HG02970 (cell line): ENCODE results near the gene CHMP1A.

Source experiments
- ATAC-seq: cut with Tn5 transposase; IDR thresholded peaks from one replicate; pipeline ENCODE4 v1.9.1; 2021; ENCODE audit warnings: mild to moderate bottlenecking, moderate library complexity, moderate number of reproducible peaks; ENCODE audit not compliant: unreplicated experiment, low FRiP score

CHMP1A gene

GRCh38 chr16:89629827-89630610 lies 27.5 kb downstream of the CHMP1A start:
- no peak for ATAC-seq

GRCh38 chr16:89624777-89625761 lies 32.4 kb downstream of the CHMP1A start:
- no peak for ATAC-seq

- ATAC-seq: no peak
Measured at GRCh38 chr16:89623511-89624261, 33.8 kb downstream of the CHMP1A start.

GRCh38 chr16:89621698-89622409 lies 35.7 kb downstream of the CHMP1A start:
- no peak for ATAC-seq

- no peak for ATAC-seq
Measured at GRCh38 chr16:89621136-89621697, 36.3 kb downstream of the CHMP1A start.

GRCh38 chr16:89620406-89620841 lies 37.1 kb downstream of the CHMP1A start:
- ATAC-seq: no peak

- ATAC-seq: no peak
Measured at GRCh38 chr16:89619840-89620239, 37.7 kb downstream of the CHMP1A start.

- ATAC-seq: no peak
Measured at GRCh38 chr16:89618109-89618998, 39.2 kb downstream of the CHMP1A start.

GRCh38 chr16:89617036-89617435 lies 40.5 kb downstream of the CHMP1A start:
- ATAC-seq: no peak

GRCh38 chr16:89616623-89617022 lies 40.9 kb downstream of the CHMP1A start:
- ATAC-seq: no peak

GRCh38 chr16:89615596-89616090 lies 41.9 kb downstream of the CHMP1A start:
- ATAC-seq: no peak

GRCh38 chr16:89615176-89615575 lies 42.3 kb downstream of the CHMP1A start:
- ATAC-seq: no peak

GRCh38 chr16:89613954-89614459 lies 43.5 kb downstream of the CHMP1A start:
- no peak for ATAC-seq

- ATAC-seq: no peak
Measured at GRCh38 chr16:89613231-89613953, 44.1 kb downstream of the CHMP1A start, which contains the start of gene DPEP1. Gene DPEP1 (plus strand): TSS chr16:89613642. CDS start chr16:89630411, 16,769 bp downstream.

GRCh38 chr16:89612415-89613166 lies 44.9 kb downstream of the CHMP1A start:
- no peak for ATAC-seq

GRCh38 chr16:89610108-89610453 lies 47.4 kb downstream of the CHMP1A start:
- no peak for ATAC-seq
